ENCODE data around the gene CASTOR2. TPM values are rescaled to one million over a fixed set of nuclear protein-coding genes. Genes with fewer than 3 reads are reported as not detected.
"Not testable (repeated sequence)": the region's sequence is repeated elsewhere in the genome, so short reads cannot be mapped to it uniquely, and the experiment has no call there.

The CASTOR2 gene
- total and polyA plus RNA-seq, 2 donors (not counting 3 experiments of a cell fraction or from before 2014, with no cell fraction given) = 9.6 to 25.1 TPM

DNA sequence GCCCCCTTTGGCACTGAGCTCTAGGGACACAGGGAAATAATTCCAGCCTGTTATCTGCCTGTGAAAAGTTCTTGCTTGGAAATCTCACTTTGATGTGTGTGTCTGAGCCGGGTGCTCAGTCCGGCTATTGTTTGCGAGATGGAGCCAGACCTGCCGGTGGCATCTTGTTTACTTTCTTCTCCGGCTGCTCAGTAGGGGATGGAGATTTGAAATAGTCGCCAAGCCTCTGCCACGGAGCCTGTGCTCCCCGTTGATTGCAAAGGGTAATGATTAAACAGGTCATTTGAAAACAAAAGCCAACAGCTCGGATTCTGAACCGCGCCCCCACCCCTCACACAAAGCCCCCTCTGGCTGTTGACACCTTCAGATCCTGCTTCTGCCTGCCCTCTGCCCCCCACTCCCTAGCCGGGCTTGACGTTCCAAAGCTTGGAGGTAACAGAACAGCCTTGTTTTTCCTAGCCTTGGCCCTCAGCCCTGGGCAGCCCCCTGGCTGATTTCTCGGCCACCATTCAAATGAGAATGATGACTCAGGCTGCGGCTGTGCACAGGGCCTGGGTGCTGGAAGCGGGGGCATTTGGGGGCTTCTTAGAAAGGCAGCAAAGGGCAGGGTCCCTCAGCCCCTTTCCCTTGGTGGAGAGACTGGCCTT is 1.8 kb downstream of the CASTOR2 start:
- H3K79me2 ChIP-seq (ENCODE audit: control insufficient read depth, insufficient read depth, low read length); H3K9ac ChIP-seq (replicated peaks; ENCODE audit: extremely low read depth, insufficient read depth, low read length); H4K20me1 ChIP-seq (replicated peaks; ENCODE audit: control insufficient read depth, extremely low read depth, insufficient read depth, low read length); H3K4me3 ChIP-seq (replicated peaks in 1 of 3; ENCODE audit: insufficient read depth in 1 of 3, low read depth in 1 of 3, low read length in 3 of 3); intact Hi-C loops (cut with micrococcal nuclease); H3K27me3 ChIP-seq (ENCODE audit: control insufficient read depth in 2 of 2, insufficient read depth in 2 of 2, low read length in 2 of 2); H3K9me3 ChIP-seq (replicated peaks; ENCODE audit: control insufficient read depth, insufficient read depth, low read length); H3K4me2 ChIP-seq (ENCODE audit: insufficient read depth, low read length); H3K9me1 ChIP-seq (replicated peaks; ENCODE audit: control insufficient read depth, extremely low read depth, insufficient read depth, low read length); BruUV-seq (replicated peaks); H3K27ac ChIP-seq (ENCODE audit: insufficient read depth, low read depth, low read length); H2AFZ ChIP-seq (ENCODE audit: low read depth, low read length); CTCF ChIA-PET; dilution Hi-C loops (cut with MboI; ENCODE audit: extremely low pct_ligation_motif_present, low sequenced_read_pairs); FAIRE-seq; DNase-seq (ENCODE audit: low read depth, low spot score); H3K4me1 ChIP-seq (ENCODE audit: control insufficient read depth, extremely low read depth, insufficient read depth, low read length); POLR2A ChIA-PET; H3K36me3 ChIP-seq (ENCODE audit: control insufficient read depth in 2 of 2, extremely low read depth in 1 of 2, insufficient read depth in 2 of 2, low read length in 2 of 2): not testable (repeated sequence)

DNA sequence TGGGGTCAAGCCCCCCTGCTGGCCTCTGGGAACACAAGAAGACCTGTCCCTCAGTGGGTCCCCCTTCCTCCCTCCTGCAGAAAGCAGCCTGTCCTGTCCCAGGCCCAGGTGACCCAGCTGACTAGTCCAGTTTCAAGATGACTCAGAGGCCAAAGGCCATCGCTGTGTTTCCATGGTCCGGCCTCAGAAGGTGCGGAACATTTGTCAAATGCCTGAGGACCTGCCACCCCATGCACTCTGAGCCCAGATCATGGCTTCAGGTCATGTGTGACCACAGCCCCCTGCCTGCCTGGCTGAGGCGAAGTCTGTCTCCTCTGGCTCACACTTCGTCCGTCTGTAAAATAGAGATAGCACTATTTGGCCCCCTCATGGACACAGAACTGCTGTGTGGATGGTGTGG is 2.4 kb downstream of the CASTOR2 start:
- H3K9ac ChIP-seq (replicated peaks; ENCODE audit: extremely low read depth, insufficient read depth, low read length); H3K4me3 ChIP-seq (replicated peaks in 1 of 3; ENCODE audit: insufficient read depth in 1 of 3, low read depth in 1 of 3, low read length in 3 of 3); BruUV-seq (replicated peaks); H3K79me2 ChIP-seq (ENCODE audit: control insufficient read depth, insufficient read depth, low read length); POLR2A ChIA-PET; H4K20me1 ChIP-seq (replicated peaks; ENCODE audit: control insufficient read depth, extremely low read depth, insufficient read depth, low read length); DNase-seq (ENCODE audit: low read depth, low spot score); H3K4me2 ChIP-seq (ENCODE audit: insufficient read depth, low read length); CTCF ChIA-PET; H3K4me1 ChIP-seq (ENCODE audit: control insufficient read depth, extremely low read depth, insufficient read depth, low read length); H3K27ac ChIP-seq (ENCODE audit: insufficient read depth, low read depth, low read length); dilution Hi-C loops (cut with MboI; ENCODE audit: extremely low pct_ligation_motif_present, low sequenced_read_pairs); FAIRE-seq; H3K9me3 ChIP-seq (replicated peaks; ENCODE audit: control insufficient read depth, insufficient read depth, low read length); H3K27me3 ChIP-seq (ENCODE audit: control insufficient read depth in 2 of 2, insufficient read depth in 2 of 2, low read length in 2 of 2); intact Hi-C loops (cut with micrococcal nuclease); H2AFZ ChIP-seq (ENCODE audit: low read depth, low read length); H3K9me1 ChIP-seq (replicated peaks; ENCODE audit: control insufficient read depth, extremely low read depth, insufficient read depth, low read length); H3K36me3 ChIP-seq (ENCODE audit: control insufficient read depth in 2 of 2, extremely low read depth in 1 of 2, insufficient read depth in 2 of 2, low read length in 2 of 2): not testable (repeated sequence)

- H3K9me3 ChIP-seq (replicated peaks; ENCODE audit: control insufficient read depth, insufficient read depth, low read length); H3K4me2 ChIP-seq (ENCODE audit: insufficient read depth, low read length); BruUV-seq (replicated peaks); H2AFZ ChIP-seq (ENCODE audit: low read depth, low read length); H3K4me1 ChIP-seq (ENCODE audit: control insufficient read depth, extremely low read depth, insufficient read depth, low read length); H3K79me2 ChIP-seq (ENCODE audit: control insufficient read depth, insufficient read depth, low read length); DNase-seq (ENCODE audit: low read depth, low spot score); intact Hi-C loops (cut with micrococcal nuclease); FAIRE-seq; H4K20me1 ChIP-seq (replicated peaks; ENCODE audit: control insufficient read depth, extremely low read depth, insufficient read depth, low read length); H3K4me3 ChIP-seq (replicated peaks in 1 of 3; ENCODE audit: insufficient read depth in 1 of 3, low read depth in 1 of 3, low read length in 3 of 3); dilution Hi-C loops (cut with MboI; ENCODE audit: extremely low pct_ligation_motif_present, low sequenced_read_pairs); H3K27me3 ChIP-seq (ENCODE audit: control insufficient read depth in 2 of 2, insufficient read depth in 2 of 2, low read length in 2 of 2); H3K36me3 ChIP-seq (ENCODE audit: control insufficient read depth in 2 of 2, extremely low read depth in 1 of 2, insufficient read depth in 2 of 2, low read length in 2 of 2); H3K27ac ChIP-seq (ENCODE audit: insufficient read depth, low read depth, low read length); CTCF ChIA-PET; POLR2A ChIA-PET; H3K9me1 ChIP-seq (replicated peaks; ENCODE audit: control insufficient read depth, extremely low read depth, insufficient read depth, low read length); H3K9ac ChIP-seq (replicated peaks; ENCODE audit: extremely low read depth, insufficient read depth, low read length): not testable (repeated sequence)
These were observed 6.9 kb downstream of the CASTOR2 start for GRCh38 chr7:74971431-74971830.

- H3K9me1 ChIP-seq (replicated peaks; ENCODE audit: control insufficient read depth, extremely low read depth, insufficient read depth, low read length); H3K36me3 ChIP-seq (ENCODE audit: control insufficient read depth in 2 of 2, extremely low read depth in 1 of 2, insufficient read depth in 2 of 2, low read length in 2 of 2); H3K79me2 ChIP-seq (ENCODE audit: control insufficient read depth, insufficient read depth, low read length); H4K20me1 ChIP-seq (replicated peaks; ENCODE audit: control insufficient read depth, extremely low read depth, insufficient read depth, low read length); CTCF ChIA-PET; POLR2A ChIA-PET; FAIRE-seq; H3K9ac ChIP-seq (replicated peaks; ENCODE audit: extremely low read depth, insufficient read depth, low read length); BruUV-seq (replicated peaks); H3K4me2 ChIP-seq (ENCODE audit: insufficient read depth, low read length); H3K27me3 ChIP-seq (ENCODE audit: control insufficient read depth in 2 of 2, insufficient read depth in 2 of 2, low read length in 2 of 2); H3K9me3 ChIP-seq (replicated peaks; ENCODE audit: control insufficient read depth, insufficient read depth, low read length); H2AFZ ChIP-seq (ENCODE audit: low read depth, low read length); intact Hi-C loops (cut with micrococcal nuclease); H3K27ac ChIP-seq (ENCODE audit: insufficient read depth, low read depth, low read length); H3K4me3 ChIP-seq (replicated peaks in 1 of 3; ENCODE audit: insufficient read depth in 1 of 3, low read depth in 1 of 3, low read length in 3 of 3); H3K4me1 ChIP-seq (ENCODE audit: control insufficient read depth, extremely low read depth, insufficient read depth, low read length); dilution Hi-C loops (cut with MboI; ENCODE audit: extremely low pct_ligation_motif_present, low sequenced_read_pairs); DNase-seq (ENCODE audit: low read depth, low spot score): not testable (repeated sequence)
These were observed 7.9 kb downstream of the CASTOR2 start for GRCh38 chr7:74972377-74972776.

All from endothelial cell of umbilical vein (primary cell).